ENCODE results near the gene SYNJ1.
"Not testable (repeated sequence)": the region's sequence is repeated elsewhere in the genome, so short reads cannot be mapped to it uniquely, and the experiment has no call there.

The SYNJ1 gene

GRCh38 chr21:32612075-32612998, 115.5 kb downstream of the SYNJ1 start, which contains the start of gene CFAP298:
CFAP298 (minus strand) TSS chr21:32612377; CDS start chr21:32612243, 134 bp downstream.
- DNase-seq = peak; percentile 80

GRCh38 chr21:32611471-32611997, 116.3 kb downstream of the SYNJ1 start:
- DNase-seq = peak; percentile 16

DNA sequence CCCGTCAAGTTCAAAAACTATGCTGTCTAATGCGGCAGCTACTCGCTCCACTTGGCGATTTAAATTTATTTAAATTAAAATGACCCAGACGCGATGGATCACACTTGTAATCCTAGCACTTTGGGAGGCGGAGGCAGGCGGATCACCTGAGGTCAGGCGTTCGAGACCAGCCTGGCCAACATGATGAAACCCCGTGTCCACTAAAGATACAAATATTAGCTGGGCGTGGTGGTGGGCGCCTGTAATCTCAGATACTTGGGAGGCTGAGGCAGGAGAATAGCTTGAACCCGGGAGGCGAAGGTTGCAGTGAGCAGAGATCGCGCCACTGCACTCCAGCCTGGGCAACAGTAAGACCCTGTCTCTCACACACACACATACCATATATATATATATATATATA, 116.9 kb downstream of the SYNJ1 start:
- not testable (repeated sequence) for DNase-seq

GRCh38 chr21:32608851-32609250, 119.0 kb downstream of the SYNJ1 start:
- no peak for DNase-seq

DNA sequence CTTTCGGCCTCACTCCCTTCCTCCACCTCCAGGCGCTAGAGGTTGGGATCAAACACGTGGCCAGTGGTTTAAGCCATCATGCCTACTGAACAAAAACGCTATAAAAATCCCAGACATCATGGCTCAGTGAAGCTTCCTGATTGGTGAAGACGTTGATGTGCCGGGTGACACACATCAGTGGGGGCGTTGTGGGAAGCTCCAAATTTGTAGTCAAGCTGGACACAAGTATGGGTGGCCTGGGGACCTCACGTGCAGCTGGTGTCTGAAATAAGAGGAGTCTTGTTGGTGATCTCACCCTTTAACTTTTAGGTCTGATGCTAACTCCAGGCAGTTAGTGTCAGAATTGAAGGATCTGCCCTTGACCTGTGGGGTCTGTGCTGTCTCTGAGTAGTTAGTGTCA, 122.3 kb downstream of the SYNJ1 start:
- no peak for DNase-seq

DNA sequence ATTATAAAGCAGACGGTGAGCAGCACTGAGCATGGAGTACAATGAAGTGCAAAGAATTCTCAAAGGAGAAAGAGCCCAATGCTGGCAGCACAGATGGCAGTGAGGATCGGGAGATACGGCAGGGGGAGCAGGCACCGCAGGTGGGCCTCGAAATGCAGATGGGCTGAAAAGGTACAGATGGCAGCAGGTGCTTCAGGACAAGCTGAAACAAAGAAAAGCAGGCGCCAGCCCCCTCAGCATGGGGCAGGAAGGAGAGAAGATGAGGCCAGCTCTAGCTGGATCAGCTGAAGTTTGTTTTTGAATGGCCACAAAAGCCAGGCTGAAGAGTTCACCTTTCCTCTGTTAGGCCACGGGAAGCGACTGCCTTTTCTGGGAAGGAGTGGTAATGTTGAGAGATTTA, 123.3 kb downstream of the SYNJ1 start:
- DNase-seq = no peak

DNA sequence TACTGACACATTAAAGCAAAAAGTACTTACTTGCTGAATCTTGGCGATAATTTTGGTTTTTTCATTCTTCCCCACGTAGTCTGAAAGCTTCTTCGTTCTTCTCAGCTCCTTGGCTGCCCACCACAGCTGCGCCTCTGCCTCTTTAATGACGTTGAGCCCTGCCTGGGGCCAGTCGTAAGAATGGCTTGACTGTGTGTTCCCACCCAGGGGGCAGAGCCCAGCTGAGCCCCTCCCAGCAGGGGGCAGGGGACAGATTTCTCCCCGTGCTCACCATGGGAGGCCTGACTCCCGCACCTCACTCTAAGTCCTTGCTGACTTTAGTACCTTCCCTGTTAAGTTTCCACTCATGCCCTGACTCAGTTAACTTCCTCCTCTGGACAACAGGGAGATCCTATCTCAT, 124.7 kb downstream of the SYNJ1 start:
- no peak for DNase-seq

DNA sequence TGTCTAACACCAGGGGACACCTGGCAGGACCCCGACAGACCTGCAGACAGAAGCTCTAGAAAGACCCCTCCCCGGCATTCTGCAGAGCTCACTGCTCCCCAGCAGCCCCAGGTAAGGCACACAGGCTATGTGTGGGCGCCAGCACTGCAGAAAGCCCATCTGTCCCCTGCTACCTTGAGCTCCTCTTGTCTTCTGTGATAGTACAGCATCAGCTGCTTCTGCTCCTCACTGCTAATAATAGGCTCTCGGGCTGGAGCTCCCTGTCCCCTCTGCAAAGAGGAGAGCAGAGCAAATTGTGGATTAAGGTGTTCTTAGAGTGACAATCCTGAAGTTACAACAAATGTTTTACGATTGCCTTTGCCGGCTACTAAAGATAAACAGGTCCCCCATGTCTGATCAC, 125.7 kb downstream of the SYNJ1 start:
- no peak for DNase-seq

GRCh38 chr21:32599526-32599925, 128.3 kb downstream of the SYNJ1 start:
- DNase-seq = no peak

GRCh38 chr21:32599091-32599490, 128.7 kb downstream of the SYNJ1 start:
- DNase-seq = no peak

DNA sequence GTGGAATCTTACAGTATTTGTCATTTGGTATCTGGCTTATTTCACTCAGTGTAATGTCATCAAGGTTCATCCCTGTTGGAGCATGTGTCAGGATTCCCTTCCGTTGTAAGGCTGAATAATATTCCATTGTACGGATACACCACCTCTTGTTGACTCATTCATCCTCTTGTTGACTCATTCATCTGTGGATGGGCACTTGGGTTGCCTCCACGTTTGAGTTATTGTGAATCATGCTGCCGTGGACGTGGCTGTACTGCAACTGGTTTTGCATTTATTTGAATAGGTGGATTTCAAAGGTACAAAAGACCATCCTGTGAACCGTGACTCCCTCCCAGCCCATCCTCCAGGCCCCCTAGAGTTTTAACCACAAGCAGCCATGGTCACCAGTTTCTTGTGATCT, 130.6 kb downstream of the SYNJ1 start:
- DNase-seq = no peak

- no peak for DNase-seq
These were observed 132.4 kb downstream of the SYNJ1 start for GRCh38 chr21:32595431-32595830.

DNA sequence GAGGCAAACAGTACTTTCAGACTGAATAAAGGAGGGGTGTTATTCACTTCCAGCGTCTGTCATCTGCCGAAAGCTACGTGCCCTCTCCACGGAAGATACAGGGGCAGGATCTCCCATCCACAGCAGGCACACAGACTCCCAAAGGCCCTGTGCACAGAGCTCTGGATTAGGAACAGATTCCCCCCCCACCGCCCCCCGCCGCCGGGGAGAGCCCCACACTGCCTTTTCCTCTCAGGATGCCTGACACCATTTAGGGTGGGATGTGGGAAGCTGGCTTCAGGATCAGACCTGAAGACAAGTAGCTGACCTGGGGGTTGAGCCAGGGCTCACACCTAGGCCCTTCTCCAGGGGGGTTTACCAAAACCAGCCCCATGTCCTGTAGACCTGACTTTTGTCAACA, 134.1 kb downstream of the SYNJ1 start:
- no peak for DNase-seq

DNA sequence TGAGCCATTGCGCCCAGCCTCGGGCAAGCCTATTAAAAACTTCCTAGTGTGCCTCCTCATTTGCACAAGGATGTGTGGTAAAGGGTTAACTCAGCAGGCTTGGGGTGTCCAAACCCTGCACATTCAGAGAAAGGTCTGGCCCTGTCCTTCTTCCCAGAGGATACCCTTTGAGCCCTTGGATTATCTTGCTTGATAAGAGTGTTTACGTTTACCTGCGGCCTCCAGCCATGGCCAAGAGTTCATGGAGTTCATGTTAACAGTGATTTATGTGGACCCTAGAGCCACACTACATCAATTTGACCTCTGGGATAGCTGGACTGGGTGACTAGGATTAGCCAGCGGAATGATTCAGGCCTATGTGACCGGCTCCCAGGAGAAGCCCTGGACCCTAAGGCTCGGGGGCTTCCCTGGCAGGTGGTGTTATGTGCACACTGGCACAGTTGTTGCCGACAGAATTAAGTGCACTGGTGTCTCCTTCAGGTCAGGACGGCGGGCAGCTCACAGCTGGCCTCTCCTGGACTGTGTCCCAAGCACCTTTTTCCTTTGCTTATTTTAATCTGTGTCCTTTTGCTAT, 134.8 kb downstream of the SYNJ1 start:
- DNase-seq = no peak

DNA sequence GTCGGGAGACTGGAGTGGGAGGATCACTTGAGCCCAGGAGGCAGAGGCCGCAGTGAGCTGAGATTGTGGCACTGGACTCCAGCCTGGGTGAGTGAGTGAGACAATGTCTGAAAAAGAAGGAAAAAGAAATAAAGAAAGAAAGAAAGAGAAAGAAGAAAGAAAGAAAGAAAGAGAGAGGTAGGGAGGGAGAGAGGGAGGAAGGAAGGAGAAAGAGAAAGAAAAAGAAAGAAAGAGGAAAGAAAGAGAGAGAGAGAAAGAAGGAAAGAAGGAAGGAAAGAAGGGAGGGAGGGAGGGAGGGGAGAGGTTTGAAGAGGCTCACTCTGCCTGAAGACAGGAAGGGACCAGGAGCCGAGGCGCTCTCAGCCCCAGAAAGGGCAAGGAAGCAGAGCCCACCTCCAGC, 137.7 kb downstream of the SYNJ1 start:
- no peak for DNase-seq

DNA sequence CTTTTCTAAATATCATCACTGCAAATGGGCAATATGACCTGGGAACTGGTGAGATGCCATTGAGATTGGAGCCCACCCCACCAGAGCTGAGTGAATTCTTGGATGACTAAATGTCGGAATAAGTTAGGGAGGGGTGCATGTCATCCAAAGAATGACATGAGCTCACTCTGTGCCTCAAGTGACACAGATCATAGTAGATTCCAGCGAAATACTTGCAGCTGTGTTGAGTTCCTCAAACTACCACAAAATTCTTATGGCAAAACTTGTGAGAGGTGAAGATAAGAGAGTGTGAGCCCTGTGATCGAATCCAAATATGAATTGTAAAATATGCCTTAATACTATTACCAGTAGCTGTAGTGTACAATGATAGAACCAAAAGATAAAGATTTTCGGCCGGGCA, 140.2 kb downstream of the SYNJ1 start:
- DNase-seq = no peak

GRCh38 chr21:32587120-32587519, 140.7 kb downstream of the SYNJ1 start:
- no peak for DNase-seq

GRCh38 chr21:32585970-32586369, 141.8 kb downstream of the SYNJ1 start:
- no peak for DNase-seq

GRCh38 chr21:32585042-32585710, 142.6 kb downstream of the SYNJ1 start, which contains the start of gene TCP10L:
TCP10L (minus strand) TSS chr21:32585523; CDS start chr21:32584304, 1,219 bp downstream.
- no peak for DNase-seq

- no peak for DNase-seq
These were observed 143.3 kb downstream of the SYNJ1 start for GRCh38 chr21:32584472-32584871.

DNA sequence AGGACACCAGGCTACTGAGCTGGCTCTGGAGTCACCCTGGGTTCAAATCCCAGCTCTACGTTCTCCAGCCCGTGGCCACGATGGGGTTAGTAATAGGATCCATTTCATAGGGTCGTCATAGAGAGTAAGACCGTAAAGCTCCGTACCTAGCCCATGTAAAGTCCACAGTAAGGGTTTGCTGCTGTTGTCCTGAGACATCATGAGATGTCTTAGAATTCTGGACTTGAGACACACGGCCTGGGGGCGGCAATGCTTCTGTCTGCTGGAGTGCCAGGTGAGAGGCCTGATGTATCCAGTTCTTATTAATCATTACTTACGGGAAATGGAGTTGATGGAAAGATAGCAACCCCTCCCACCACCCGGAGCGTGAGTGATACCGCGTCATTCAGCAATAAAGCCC, 146.1 kb downstream of the SYNJ1 start:
- no peak for DNase-seq

DNA sequence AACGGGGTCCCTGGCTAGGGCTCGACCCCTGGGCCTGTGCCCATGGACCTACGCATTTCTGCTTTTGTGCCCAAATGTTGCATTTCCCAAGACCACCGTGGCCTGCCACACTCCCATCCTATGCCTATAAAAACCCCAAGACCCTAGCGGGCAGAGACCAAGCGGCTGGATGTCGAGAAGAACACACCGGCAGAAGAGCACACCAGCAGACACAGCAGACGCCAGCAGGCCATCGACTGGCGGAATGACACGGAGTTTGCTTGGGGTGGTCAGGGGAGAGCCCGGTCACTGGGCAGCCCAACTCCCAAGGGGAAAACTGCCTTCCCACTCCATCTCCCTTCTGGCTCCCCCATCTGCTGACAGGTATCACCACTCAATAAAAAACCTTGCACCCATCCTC, 146.9 kb downstream of the SYNJ1 start:
- no peak for DNase-seq

Data from T-helper 9 cell (primary cell).